GM12878 (cell line): ENCODE results near the gene BRWD1.

Source experiments
- CTCF ChIP-seq, 3 experiments: IDR thresholded peaks in 2 of 3; conservative IDR thresholded peaks in 1 of 3; 2 replicates each; pipeline ENCODE4 v1.5.1; 2011; ENCODE audit warnings: low read depth in 3 of 3, low read length in 3 of 3, mild to moderate bottlenecking in 3 of 3, control low read depth in 2 of 3, moderate library complexity in 2 of 3, inconsistent platforms in 1 of 3, mixed read lengths in 1 of 3; ENCODE audit not compliant: control insufficient read depth in 2 of 3, insufficient read depth in 1 of 3; ENCODE audit errors: extremely low read depth in 1 of 3
- GABPA ChIP-seq: IDR thresholded peaks from 2 replicates; pipeline ENCODE4 v1.6.1; 2014; ENCODE audit warnings: antibody characterized with exemption, low read depth, mild to moderate bottlenecking, inconsistent platforms
- HDAC2 ChIP-seq: fragments of 200-600 bp; sonication (generic); IDR thresholded peaks from 2 replicates; pipeline ENCODE4 v1.6.1; 2017
- TAF1 ChIP-seq: IDR thresholded peaks from 2 replicates; pipeline ENCODE4 v1.6.1; 2011; ENCODE audit warnings: mild to moderate bottlenecking, low read depth, low read length, borderline replicate concordance

GRCh38 chr21:39181205-39181818, 132.1 kb downstream of the BRWD1 start:
- no peak for TF ChIP-seq CTCF (IDR thresholded peaks at IDR 0.05 in 2 of 3, conservative IDR thresholded peaks at IDR 0.05 in 1 of 3; ENCODE audit: control insufficient read depth in 2 of 3, extremely low read depth in 1 of 3, insufficient read depth in 1 of 3, low read depth in 3 of 3, low read length in 3 of 3)
- no peak for TF ChIP-seq HDAC2
- TF ChIP-seq TAF1: no peak
- no peak for TF ChIP-seq GABPA
